Bone marrow (tissue), 2 donors: ENCODE results near the gene FOXC2.

Experiments used
- DNase-seq, 2 donors: peaks; one replicate each; lab custom pipeline; 2025; lab: John Stamatoyannopoulos, UW

The FOXC2 gene

GRCh38 chr16:86573646-86574508 is 7.2 kb downstream of the FOXC2 start:
- no peak for DNase-seq

- no peak for DNase-seq
Measured at GRCh38 chr16:86574646-86575045, 8.0 kb downstream of the FOXC2 start.

- no peak for DNase-seq
Measured at GRCh38 chr16:86575095-86575685, 8.6 kb downstream of the FOXC2 start.

GRCh38 chr16:86575754-86576557 is 9.3 kb downstream of the FOXC2 start:
- peak in 1 of 2 donors; percentile 9 for DNase-seq

- no peak for DNase-seq
Measured at GRCh38 chr16:86576591-86577313, 10.1 kb downstream of the FOXC2 start.

GRCh38 chr16:86577314-86577971 is 10.8 kb downstream of the FOXC2 start:
- no peak for DNase-seq

GRCh38 chr16:86578061-86578599 is 11.5 kb downstream of the FOXC2 start, which contains the start of gene FOXL1:
Gene FOXL1 (plus strand): TSS chr16:86578549. CDS start chr16:86578724, 175 bp downstream.
- DNase-seq, result no peak

- no peak for DNase-seq
Measured at GRCh38 chr16:86578611-86579267, 12.1 kb downstream of the FOXC2 start.

GRCh38 chr16:86579268-86580062 is 12.8 kb downstream of the FOXC2 start:
- DNase-seq, result no peak

GRCh38 chr16:86580063-86580790 is 13.6 kb downstream of the FOXC2 start:
- DNase-seq, result no peak

GRCh38 chr16:86580791-86581170 is 14.2 kb downstream of the FOXC2 start:
- no peak for DNase-seq

GRCh38 chr16:86581458-86581857 is 14.8 kb downstream of the FOXC2 start:
- no peak for DNase-seq

- DNase-seq, result no peak
Measured at GRCh38 chr16:86584071-86584685, 17.5 kb downstream of the FOXC2 start.

GRCh38 chr16:86584726-86585721 is 18.4 kb downstream of the FOXC2 start:
- DNase-seq, result no peak

GRCh38 chr16:86585821-86586611 is 19.4 kb downstream of the FOXC2 start:
- DNase-seq, result no peak

- no peak for DNase-seq
Measured at GRCh38 chr16:86587487-86587886, 20.9 kb downstream of the FOXC2 start.
